NB4 (cell line): ENCODE data around the gene CRIM1.

Experiments
- POLR2A ChIP-seq: IDR thresholded peaks from 2 replicates; pipeline ENCODE4 v1.6.1; 2011; ENCODE audit warnings: mild to moderate bottlenecking; ENCODE audit not compliant: insufficient read length; ENCODE audit errors: extremely low read depth
- TF ChIP-seq, protein P1 (sequence below): IDR thresholded peaks from one replicate; pipeline ENCODE4 v1.5.1; 2012; ENCODE audit warnings: low read depth, low read length
- TF ChIP-seq, protein P2 (sequence below): IDR thresholded peaks from 2 replicates; pipeline ENCODE4 v1.6.1; 2011; ENCODE audit warnings: low read depth, low read length

DNA sequence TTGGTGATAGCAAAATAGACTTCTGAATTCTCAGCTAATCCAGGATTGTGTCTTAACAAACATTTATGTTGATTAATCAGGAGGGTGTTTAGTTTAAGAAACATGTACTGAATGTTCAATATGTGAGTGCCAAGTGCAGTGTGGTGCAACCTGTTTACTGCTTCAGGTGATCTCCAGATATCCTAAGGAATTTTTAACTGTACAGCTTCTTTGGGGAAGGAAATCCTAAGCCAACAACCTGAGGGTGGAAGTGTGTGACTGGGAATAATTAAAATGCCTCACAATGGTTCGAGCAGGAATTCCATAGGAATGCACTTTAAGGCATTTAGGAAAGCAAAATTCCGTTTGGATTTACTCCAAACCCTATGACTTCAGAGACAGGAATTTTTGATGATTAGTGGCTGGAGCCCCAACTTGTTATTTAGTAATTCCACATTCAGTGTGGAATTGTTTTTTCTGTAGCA is 16.4 kb downstream of the CRIM1 start:
- TF ChIP-seq, protein P1, sequence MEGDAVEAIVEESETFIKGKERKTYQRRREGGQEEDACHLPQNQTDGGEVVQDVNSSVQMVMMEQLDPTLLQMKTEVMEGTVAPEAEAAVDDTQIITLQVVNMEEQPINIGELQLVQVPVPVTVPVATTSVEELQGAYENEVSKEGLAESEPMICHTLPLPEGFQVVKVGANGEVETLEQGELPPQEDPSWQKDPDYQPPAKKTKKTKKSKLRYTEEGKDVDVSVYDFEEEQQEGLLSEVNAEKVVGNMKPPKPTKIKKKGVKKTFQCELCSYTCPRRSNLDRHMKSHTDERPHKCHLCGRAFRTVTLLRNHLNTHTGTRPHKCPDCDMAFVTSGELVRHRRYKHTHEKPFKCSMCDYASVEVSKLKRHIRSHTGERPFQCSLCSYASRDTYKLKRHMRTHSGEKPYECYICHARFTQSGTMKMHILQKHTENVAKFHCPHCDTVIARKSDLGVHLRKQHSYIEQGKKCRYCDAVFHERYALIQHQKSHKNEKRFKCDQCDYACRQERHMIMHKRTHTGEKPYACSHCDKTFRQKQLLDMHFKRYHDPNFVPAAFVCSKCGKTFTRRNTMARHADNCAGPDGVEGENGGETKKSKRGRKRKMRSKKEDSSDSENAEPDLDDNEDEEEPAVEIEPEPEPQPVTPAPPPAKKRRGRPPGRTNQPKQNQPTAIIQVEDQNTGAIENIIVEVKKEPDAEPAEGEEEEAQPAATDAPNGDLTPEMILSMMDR, result no peak
- no peak for TF ChIP-seq POLR2A
- TF ChIP-seq, protein P2, sequence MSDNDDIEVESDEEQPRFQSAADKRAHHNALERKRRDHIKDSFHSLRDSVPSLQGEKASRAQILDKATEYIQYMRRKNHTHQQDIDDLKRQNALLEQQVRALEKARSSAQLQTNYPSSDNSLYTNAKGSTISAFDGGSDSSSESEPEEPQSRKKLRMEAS, result no peak
